Tibial artery (tissue), 4 donors: ENCODE data around the gene RECQL5.

Experiments
- DNase-seq, 2 donors: peaks; one replicate each; pipeline ENCODE4 v3.0.0-alpha.2; 2019
- H3K27ac ChIP-seq, 2 donors: fragments of 200-600 bp; sonication (generic) in 1 of 2; 1 replicate in 1 of 2; 2 replicates in 1 of 2; pipeline ENCODE4 v1.5.1; 2018 to 2019; ENCODE audit warnings: mild to moderate bottlenecking in 1 of 2
- H3K27me3 ChIP-seq, 2 donors: fragments of 200-600 bp; sonication (generic) in 1 of 2; one replicate each; pipeline versions ENCODE4 v1.5.1 to v1.6.0; 2016 to 2019
- H3K36me3 ChIP-seq, 3 donors: fragments of 200-600 bp; sonication (generic) in 2 of 3; one replicate each; pipeline ENCODE4 v1.5.1; 2016 to 2019; ENCODE audit warnings: mild to moderate bottlenecking in 2 of 3
- H3K4me1 ChIP-seq, 4 donors: fragments of 200-600 bp; sonication (generic) in 2 of 4; 1 replicate in 3 of 4; 2 replicates in 1 of 4; pipeline ENCODE4 v1.5.1; 2016 to 2019
- H3K4me3 ChIP-seq, 2 donors: fragments of 200-600 bp; sonication (generic) in 1 of 2; 1 replicate in 1 of 2; 2 replicates in 1 of 2; pipeline ENCODE4 v1.5.1; 2018 to 2019; ENCODE audit warnings: mild to moderate bottlenecking in 2 of 2
- H3K9me3 ChIP-seq, 3 donors: fragments of 200-600 bp; sonication (generic) in 1 of 3; one replicate each; pipeline ENCODE4 v1.5.1; 2016 to 2019
- intact Hi-C: fragments of 100-400 bp; cut with DNase I; formaldehyde crosslinking; loops from one replicate; pipeline ENCODE4 v1.15.0; 2023; ENCODE audit warnings: low total_unique reads
- TF ChIP-seq, protein P1 (sequence below), 2 experiments: fragments of 200-600 bp in 1 of 2; fragments of 450-650 bp in 1 of 2; IDR thresholded peaks; one replicate each; pipeline ENCODE4 v1.5.1; 2017 to 2019; ENCODE audit warnings: antibody characterized with exemption in 2 of 2, mild to moderate bottlenecking in 1 of 2, moderate library complexity in 1 of 2

RECQL5 gene

DNA sequence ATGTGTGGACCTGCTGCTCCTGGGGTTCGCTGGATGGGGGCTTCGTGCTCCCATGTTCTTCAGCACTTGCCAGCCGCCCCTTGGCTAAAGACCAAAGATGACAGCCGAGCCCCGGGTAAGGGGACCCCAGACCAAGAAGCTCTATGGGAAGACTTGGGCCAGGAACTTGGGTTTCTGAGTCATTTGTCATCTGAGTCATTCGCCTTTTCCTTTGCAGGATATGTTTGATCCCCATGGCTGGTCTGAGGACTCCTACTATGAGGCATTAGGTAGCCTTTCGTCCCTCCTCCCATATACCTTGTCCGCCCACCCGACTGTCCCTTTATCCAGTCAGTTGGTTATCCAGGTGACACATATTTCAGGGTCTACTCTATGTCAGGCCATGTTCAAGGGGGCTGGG lies 36.6 kb upstream of the RECQL5 start:
- TF ChIP-seq, protein P1, sequence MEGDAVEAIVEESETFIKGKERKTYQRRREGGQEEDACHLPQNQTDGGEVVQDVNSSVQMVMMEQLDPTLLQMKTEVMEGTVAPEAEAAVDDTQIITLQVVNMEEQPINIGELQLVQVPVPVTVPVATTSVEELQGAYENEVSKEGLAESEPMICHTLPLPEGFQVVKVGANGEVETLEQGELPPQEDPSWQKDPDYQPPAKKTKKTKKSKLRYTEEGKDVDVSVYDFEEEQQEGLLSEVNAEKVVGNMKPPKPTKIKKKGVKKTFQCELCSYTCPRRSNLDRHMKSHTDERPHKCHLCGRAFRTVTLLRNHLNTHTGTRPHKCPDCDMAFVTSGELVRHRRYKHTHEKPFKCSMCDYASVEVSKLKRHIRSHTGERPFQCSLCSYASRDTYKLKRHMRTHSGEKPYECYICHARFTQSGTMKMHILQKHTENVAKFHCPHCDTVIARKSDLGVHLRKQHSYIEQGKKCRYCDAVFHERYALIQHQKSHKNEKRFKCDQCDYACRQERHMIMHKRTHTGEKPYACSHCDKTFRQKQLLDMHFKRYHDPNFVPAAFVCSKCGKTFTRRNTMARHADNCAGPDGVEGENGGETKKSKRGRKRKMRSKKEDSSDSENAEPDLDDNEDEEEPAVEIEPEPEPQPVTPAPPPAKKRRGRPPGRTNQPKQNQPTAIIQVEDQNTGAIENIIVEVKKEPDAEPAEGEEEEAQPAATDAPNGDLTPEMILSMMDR (IDR thresholded peaks at IDR 0.05): no peak
- Histone ChIP-seq H3K9me3 (no peaks in the 10 kb centered on the region), H3K27me3 (no peaks in the 10 kb centered on the region), H3K36me3 (peaks cover 83 to 92% (median 89%) of the 10 kb centered on the region in 3 donors), H3K4me3 (no peak overlapping the region), H3K4me1 (peaks cover 0 to 16% (median 0%) of the 10 kb centered on the region in 4 donors), H3K27ac (no peak overlapping the region)
- intact Hi-C loops: no loop called here
- DNase-seq: no peak

DNA sequence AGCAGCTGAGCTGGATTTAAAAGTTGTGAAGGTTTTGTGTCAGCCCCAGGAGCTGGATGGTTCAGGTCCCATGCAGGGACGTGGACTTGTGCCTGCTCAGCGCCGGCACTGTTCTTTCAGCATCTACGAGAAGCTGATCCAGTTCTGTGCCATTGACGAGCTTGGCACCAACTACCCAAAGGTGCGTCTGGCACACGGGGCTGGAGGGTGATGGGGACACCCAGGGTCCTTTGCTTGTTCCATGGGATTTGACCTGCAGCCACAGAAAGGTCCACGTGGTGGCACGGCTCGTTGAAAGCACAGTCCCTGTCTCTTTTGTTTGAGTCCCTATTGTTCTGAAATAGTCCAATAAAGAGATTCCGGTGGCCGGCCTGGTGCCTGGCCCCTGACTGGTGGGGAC lies 36.2 kb upstream of the RECQL5 start:
- Histone ChIP-seq H3K4me3 (no peak overlapping the region), H3K4me1 (peaks cover 0 to 17% (median 0%) of the 10 kb centered on the region in 4 donors), H3K36me3 (peaks cover 79 to 88% (median 85%) of the 10 kb centered on the region in 3 donors), H3K9me3 (no peaks in the 10 kb centered on the region), H3K27me3 (no peaks in the 10 kb centered on the region), H3K27ac (no peak overlapping the region)
- DNase-seq: no peak
- TF ChIP-seq, protein P1 (IDR thresholded peaks at IDR 0.05): no peak
- intact Hi-C loops: no loop called here

DNA sequence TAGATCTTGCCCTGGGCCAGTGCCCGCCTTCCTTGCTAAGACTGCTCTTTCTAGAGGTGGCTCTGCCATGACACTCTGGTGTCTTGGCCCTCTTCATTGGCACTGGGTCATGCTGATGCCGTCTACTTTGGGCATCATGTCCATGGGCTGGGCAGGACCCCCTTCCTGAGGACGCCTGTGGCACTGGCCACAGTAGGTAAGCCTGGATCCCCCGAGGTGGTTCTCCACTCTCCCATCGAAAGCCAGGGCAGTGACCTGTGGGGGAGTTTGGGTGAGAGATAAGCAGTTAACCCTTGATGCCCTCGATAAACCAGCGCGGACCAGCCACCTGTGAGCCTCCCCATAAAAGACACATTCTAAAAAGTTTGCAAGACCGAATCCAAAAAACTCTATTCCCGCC lies 34.3 kb upstream of the RECQL5 start:
- Histone ChIP-seq H3K27ac (no peak overlapping the region), H3K4me3 (no peak overlapping the region), H3K36me3 (peaks cover 74 to 84% (median 83%) of the 10 kb centered on the region in 3 donors), H3K9me3 (no peaks in the 10 kb centered on the region), H3K4me1 (peaks cover 0 to 32% (median 0%) of the 10 kb centered on the region in 4 donors), H3K27me3 (no peaks in the 10 kb centered on the region)
- DNase-seq: no peak
- intact Hi-C loops: no loop called here
- TF ChIP-seq, protein P1 (IDR thresholded peaks at IDR 0.05): no peak

DNA sequence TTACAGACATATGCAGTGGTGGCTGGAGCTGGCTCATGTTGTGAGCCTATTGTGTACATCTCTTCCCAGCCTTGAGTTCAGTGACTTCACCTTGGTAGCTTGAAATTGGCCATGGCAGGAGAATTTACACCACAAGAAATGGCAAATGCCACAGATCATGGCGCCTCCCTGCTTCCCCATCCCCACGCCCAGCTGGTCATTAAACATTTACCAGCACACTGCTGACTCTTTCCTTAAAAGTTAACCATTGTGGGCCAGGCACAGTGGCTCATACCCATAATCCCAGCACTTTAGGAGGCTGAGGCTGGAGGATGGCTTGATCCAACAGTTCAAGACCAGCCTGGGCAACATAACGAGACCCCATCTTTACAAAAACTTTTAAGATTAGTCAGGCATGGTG lies 31.7 kb upstream of the RECQL5 start:
- Histone ChIP-seq H3K36me3 (peaks cover 48 to 69% (median 58%) of the 10 kb centered on the region in 3 donors), H3K9me3 (no peaks in the 10 kb centered on the region), H3K4me1 (peaks cover 0 to 54% (median 13%) of the 10 kb centered on the region in 4 donors), H3K4me3 (no peak overlapping the region), H3K27ac (no peak overlapping the region), H3K27me3 (no peaks in the 10 kb centered on the region)
- DNase-seq: no peak
- TF ChIP-seq, protein P1 (IDR thresholded peaks at IDR 0.05): no peak
- intact Hi-C loops: no loop called here

DNA sequence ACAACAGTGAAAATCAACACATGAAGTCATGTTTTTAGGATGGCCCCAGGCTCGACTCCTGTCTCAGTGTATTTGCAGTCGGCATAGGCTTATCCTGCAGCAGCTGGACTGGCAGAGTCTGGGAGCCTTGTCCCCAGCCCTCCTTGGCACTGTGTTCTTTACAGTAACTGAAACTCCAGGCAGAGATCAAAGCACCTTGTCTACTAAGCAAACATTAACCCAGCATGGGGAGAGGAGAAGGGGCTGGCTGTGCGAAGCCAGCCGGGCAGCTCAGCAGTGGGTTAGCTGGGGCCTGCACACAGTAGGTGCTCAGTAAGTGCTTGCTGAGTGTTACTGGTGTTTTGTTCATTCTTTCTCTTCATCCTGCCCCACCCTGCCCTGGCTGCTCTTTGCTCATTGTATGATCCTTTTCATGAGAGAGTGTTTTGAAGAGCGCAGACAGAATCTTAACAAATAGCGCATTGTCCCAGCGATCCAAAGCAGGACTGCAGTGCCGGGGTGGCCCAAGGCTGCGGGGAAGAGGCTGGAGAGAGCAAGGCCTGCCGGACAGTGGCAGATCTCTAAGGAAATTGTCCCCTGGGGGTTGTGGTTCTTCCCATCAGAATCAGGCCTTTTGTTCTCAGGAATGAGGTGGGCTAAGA lies 30.8 kb upstream of the RECQL5 start:
- H3K4me1 ChIP-seq: peaks cover 0 to 62% (median 21%) of the 10 kb centered on the region in 4 donors
- peaks cover 39 to 60% (median 49%) of the 10 kb centered on the region in 3 donors for H3K36me3 ChIP-seq
- no peak for DNase-seq

More for the DNA sequence above, 30.8 kb upstream of the RECQL5 start:
- Histone ChIP-seq H3K27ac (no peak overlapping the region), H3K9me3 (no peaks in the 10 kb centered on the region), H3K4me3 (no peak overlapping the region), H3K27me3 (no peaks in the 10 kb centered on the region)
- TF ChIP-seq, protein P1 (IDR thresholded peaks at IDR 0.05): no peak
- intact Hi-C loops: no loop called here
